Measurements from ENCODE around the gene TGFBR3. TPM values are rescaled to one million over a fixed set of nuclear protein-coding genes. Genes with fewer than 3 reads are reported as not detected.
"Not testable (repeated sequence)": the region's sequence is repeated elsewhere in the genome, so short reads cannot be mapped to it uniquely, and the experiment has no call there.

The TGFBR3 gene
- total RNA-seq, 1 donor from 2014 or later, result 69.2 TPM

DNA sequence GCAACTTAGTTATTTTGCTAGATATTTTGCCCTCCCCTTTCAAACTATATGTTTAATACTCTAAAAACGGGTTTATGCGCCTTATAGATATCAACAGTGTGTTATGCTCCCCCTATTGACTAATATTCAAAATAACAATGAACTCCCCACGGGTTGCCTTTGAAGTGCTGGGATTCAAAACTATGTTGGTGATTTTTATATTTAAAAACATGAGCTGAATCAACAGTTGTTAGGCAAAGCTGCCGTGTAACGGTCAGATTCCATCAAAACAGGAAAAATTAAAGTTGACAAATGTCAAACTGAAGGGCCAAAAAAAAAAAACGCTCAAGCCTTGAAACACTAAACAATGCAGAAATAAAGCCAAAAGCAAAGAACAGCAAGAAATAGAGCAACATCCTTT, 2.5 kb downstream of the TGFBR3 start:
- DNase-seq, result peak; percentile 70

DNA sequence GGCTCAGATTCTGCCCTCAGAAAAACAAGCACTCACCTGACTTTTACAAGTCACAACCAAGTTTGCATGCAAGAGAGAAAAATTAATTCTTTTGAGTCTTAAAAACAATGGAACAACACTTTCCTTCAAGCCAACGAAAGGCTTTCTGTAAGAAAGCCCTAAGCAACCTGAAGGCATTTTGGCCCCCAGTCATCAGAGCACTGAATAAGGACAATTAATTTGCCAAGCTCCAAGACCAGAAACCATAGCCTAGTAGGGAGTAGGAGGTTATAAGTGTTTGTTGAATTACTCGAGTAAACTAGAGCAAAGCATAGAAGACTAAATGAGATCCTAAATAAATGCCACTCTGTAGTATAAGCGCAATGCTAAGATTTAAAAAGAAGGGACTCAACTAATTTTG, 4.7 kb downstream of the TGFBR3 start:
- no peak for DNase-seq

DNA sequence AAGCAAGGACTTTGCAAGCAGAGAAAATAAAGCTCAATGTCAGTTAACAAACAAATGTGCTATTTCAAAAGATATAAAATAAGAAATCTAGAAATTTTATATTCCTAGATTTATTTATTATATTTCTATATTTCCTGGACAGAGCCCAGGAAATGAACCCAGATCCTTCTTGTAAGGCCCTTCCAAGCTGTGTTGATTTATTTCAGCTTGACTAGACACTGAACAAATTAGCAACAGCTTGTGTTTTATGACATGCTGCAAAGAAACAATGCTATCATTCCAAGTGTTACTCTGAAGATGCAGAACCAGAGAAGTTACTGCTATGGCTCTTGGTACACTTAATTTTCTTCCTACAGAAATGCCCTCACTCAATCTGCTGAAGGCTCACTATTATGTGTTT, 6.2 kb downstream of the TGFBR3 start:
- no peak for DNase-seq

DNA sequence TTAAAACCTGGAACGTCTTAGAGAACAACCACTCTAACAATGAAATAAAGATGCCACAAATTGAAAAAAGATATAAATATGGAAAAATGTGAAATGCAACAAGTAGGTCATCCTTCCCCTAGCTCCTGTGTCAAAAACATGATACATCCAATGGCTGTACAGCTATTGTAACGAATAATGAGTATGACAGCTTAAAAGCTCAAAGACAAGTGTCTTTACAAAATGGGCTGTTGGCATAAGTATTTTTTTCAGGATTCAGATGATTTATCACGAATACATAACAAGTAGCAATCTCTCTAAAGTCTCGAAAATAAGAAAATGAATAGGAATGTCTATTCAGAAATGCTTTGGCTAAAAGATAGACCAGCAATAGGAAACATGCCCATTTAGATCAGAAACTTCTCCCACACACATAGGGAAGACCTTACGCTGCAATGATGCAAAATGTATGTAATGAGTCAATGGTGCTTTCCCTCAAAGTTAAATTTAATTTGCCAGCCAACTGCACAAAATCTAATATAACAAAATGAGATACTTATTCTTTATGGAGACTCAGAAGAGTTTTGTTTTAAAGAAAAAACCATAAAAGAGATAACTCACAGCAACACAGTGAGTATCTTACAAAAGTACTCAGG, 8.3 kb downstream of the TGFBR3 start:
- DNase-seq, result no peak

DNA sequence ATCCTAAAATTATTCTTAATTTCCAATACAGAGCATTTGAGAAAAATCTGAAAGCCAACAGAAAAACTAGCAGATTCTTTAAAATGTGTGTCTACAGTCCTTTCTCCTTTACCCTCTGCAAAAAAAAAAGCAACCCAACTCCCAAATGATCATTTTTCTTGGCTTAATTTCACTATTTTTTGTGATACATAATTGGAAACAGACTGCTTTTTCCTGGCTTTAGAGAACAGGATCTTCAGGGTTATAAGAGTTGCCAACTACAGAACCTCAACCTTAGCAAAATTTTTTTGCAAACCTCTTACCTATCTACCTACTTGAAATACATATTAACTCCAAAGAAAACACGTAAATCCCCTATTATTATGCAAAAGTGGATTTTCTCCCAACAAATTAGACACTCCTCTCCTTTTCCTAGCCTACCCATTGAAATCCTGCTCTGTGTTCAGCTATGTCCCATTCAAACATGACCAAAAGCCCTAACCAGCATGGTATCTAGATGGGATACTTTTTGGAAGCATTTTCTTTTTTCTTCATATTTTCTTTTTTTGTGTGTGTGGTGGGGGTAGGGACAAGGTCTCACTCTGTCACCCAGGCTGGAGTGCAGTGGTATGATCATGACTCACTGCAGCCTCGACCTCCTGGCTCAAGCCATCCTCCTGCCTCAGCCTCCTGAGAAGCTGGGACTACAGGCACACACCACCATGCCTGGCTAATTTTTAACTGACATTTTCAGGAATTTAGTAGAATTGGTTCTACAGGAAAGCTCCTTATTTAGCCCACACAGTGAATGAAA, 9.0 kb downstream of the TGFBR3 start:
- peak; percentile 38 for DNase-seq

DNA sequence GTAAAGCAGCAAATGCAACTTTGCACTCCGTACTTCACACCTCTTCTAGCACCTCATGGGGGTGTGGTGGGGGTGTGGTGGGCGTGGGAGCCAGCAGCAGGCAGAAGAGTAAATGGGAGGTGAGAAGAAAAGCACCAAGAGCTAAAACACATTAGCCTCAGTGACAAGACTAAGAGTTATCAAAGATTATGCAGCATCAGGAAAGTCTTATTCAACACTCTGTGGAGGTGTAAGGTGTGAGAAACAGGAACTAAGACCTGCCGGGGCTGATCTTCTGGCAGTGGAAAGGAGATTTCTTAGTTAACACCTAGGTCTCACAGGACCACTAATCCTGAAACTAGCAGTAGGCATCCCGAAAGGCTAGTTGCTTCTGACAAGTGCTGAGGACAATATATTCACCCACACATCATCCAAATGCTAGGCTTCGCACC, 9.9 kb downstream of the TGFBR3 start:
- DNase-seq, result no peak

DNA sequence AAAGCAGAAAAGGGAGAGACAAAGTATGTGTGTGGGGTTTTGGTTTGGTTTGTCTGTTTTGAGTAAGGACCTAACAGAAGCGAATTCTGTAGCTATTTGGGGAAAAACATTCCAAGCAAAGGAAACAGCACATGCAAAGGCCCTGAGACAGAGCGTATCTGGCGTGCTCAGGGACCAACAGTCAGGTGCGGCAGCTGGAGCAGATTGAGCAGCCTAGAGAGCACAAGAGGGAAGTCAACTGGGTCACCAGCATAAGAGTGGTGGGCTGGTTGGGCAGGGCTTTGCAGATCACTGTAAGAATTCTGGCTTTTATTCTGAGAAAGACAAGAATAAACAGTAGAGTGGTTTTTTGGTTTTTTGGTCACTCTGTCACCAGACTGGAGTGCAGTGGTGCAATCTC, 11.8 kb downstream of the TGFBR3 start:
- DNase-seq, result no peak

DNA sequence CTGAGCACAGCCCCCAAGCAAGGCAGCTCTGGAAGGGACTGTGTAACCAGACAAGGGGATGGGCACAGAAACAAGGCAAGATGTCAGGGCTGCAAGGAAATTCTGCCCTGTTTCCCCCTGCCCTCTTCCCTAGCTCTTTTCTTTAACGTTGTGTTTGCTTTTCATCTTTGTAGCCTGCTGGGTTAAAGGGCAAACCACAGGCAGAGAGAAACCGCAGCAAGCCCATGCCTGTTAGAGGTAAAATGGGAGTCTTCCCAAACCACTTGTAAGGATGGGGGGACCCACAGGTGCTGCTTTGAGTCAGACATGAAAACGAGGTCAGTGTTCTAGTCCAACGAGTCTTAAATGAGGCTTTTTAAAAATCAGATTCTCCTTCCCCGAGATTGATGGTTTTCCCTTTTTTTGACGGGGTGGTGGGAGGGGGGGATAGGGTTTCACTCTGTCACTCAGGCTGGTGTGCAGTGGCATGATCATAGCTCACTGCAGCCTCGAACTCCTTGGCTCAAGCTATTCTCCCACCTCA, 13.3 kb downstream of the TGFBR3 start:
- DNase-seq, result no peak

DNA sequence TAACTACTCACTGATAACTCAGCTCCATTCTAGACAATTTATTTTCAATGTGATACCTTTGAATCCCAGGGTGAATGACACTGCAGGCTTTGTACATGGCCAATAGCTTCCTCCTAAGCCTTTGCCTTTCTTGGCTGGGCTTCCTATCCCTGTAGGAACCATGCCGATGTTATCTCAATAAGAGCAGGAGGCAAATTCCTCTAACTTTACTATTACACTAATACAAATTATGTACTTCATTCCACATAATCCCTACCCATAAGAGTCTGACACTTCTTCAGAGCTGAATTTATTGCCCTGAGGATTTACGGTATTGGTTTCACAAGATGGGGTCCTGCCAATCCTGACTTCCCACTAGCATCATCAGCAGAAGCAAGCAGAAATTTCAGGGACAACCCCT, 14.0 kb downstream of the TGFBR3 start:
- DNase-seq, result no peak

DNA sequence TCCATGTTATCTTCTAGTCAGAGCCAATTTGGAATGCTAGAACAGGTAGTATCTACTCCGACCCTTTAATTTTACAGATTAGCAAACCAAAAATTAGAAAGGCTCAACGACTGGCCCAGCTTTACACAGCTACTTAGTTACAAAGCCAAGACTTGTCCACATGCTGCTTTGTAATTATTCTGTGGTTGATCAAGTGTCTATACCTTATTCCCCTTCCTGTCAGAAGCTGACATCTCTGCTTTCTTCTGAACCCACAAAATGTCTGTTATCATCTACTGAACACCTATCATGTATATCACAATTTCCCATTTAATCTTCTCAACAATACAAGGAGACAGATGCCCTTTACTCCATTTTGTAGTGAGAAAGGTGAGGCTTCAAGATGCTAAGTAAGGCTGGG, 15.6 kb downstream of the TGFBR3 start:
- no peak for DNase-seq

DNA sequence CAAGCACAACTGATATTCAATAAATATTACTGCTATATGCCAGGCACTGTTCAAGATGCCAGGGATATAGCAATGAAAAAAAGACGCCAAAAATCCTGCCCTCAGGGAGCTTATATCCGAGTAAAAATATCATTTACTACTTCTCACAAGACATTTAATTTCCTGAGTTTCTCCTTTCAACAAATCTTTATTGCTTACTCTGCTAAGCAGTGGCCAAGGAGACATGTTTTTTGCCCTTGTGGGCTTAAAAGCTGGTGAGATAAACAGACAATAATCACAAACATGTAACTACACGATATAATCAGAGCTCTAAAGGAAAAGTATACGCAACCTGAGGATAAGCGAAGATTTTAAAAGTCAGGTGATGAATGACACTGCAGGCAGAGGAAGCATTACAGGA, 19.5 kb downstream of the TGFBR3 start:
- DNase-seq, result no peak

DNA sequence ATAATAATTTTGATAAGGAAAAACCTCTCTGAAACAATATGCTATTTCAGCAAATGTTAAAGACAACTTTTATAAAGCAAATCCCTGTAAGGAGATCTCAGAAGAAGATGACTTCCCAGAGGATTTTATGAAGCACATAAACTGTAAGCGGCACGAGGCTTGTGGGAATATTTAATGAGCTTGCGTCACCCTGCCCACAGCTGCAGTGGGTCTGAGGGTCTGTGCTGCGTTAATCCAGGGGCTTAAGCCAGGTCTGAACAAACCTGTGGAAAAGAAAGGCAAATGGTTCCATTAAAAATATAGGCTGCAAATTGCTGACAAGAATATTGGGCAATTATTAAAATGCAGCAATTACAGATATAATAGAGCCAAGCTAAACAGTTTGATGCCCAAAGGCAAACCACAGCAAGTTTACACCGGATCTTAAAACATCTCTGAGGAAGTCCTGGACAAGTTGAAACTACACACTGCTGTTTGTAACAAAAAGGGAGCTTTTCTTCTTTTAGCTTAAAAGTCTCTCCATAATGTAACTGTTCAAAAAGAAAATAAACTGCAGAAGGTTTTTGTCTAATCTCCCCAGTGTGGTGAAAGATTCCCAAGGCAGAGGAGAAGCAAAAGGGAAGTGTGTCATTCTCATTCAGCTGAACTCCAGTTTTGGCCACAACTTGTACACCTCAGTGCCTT, 21.8 kb downstream of the TGFBR3 start:
- peak; percentile 61 for DNase-seq

DNA sequence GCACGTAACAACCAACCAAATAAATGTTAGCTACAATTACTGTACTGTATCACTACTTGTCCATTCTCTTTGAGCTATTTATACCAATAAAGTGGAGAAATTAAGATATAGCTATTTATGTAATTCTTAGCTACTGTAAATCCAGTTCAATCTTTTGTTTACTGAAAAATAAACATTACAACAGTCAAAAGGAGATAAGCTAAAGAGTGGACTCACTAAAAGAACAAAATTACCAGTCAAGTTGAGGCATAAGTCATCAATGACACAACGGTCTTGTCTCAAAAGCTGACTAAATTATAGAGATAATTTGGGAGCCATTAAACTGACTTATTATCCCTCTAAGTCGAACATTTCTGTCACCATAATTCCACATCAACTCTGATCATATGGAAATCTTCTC, 22.5 kb downstream of the TGFBR3 start:
- DNase-seq, result no peak

DNA sequence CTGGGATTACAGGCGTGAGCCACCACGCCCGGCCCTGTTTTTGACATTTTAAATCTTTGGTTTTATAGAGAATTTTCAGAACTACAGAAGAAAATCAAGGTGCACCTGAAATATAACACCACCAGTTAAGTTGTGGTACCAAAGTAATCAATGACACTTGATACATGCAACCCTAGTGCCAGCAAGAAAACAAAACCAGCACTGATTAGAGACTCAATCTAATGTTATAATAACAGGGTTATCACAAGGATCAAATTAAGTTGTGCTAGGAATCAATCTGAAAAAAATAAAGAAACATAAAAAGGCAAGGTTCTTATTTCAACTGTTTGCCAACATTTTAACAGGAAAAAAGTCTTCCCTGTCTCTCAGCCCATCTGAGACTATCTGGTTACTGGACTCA, 23.8 kb downstream of the TGFBR3 start:
- DNase-seq, result no peak

DNA sequence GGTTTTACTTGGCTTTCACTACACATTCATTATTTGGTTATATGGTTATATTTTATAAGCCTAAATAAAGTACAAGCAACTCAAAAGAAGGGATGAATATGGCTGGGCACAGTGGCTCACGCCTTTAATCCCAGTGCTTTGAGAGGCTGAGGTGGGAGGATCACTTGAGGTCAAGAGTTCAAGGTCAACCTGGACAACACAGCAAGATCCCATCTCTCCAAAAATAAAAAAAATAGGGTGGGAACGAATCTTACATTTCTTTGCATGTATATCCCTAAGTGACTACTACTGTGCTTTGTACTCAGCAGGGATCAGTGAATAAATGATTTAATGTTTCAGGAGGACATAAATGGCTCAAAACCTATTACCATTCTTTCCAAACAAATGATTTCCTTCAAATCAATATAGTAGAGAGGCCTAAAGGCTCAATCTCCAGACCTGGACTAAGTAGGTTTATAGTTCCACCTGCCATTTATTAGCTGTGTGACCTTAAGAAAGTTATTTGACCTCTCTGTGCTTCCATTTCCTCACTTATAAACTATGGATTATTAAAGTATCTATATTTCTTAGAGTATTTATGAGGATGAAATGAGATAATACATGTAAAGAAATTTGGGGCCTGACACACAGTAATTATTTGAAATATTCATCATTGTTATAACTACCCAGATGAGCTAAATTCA, 28.3 kb downstream of the TGFBR3 start:
- DNase-seq, result no peak

DNA sequence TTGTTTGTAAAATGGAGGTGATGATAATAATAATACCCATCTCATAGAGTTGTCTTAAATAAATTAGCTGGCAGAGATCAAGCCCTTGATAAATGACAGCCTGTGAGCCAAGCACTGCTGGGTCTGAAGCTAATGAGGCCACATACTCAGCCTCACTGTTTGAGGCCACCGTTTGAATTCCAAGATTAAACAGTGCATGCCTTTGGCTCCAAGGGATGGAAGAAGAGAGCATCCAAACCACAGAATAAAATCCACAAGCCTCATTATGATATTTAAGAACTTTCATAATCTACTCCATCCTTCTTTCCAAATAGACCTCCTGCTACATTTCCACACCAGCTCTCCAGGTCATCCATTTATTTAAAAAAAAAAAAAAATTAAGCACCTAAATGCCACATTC, 29.0 kb downstream of the TGFBR3 start:
- DNase-seq, result no peak

DNA sequence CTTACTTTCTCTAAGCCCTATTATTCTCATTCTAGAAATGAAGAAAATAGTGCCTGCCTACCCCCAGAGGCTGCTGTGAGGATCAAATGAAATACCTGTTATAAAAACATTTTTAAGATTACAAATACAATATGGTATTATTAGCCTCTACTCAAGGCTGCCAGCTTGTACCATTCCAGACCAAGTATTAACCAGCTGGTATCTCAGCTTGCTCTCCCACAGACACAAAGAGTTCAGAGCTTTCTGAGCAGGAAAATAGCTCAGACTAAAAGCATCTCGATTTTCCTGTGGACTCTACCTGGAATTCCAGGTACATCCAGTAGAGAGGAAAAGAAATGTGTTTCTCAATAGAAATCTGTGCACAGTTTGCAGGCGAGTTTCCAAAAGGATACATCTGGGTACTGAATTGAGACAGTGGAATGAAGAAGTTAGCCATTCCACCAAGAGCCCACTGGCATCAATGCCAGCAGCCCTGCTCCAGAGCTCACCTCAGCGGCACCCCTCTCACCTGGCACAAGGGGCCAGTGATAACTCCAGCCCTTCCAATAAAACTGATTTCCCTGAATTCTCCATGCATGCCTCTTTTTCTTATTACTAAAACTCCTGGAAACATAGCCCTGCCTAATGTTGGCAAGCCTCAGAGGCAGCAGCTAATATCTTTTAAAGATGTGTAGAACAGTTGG, 31.0 kb downstream of the TGFBR3 start:
- no peak for DNase-seq

DNA sequence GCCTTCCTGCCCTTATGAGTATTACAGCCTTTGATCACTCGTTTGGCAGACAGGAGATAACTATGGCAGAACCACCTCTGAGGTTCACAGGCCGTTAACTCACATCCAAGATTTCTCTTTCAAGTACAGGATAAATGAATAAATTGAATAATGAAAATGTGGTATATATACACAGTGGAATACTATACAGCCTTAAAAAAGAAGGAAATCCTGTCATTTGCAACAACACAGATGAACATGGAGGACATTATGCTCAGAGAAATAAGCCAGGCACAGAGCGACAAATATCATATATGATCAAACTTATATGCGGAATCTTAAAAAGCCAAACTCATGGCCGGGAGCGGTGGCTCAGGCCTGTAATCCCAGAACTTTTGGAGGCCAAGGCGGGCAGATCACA, 32.6 kb downstream of the TGFBR3 start:
- DNase-seq, result no peak

DNA sequence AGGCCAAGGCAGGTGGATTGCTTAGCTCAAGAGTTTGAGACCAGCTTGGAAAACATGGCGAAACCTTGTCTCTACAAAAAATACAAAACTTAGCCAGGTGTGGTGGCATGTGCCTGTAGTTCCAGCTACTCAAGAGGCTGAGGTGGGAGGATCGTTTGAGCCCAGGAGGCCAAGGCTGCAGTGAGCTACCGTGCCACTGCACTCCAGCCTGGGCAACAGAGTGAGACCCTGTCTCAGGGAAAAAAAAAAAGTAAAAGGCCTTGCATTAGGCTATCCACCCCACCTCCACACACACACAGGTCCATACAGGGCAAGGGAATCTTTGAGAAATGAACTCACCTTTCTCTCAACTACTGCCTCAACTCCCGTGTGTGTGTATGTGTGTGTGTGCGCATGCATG, 33.9 kb downstream of the TGFBR3 start:
- not testable (repeated sequence) for DNase-seq

DNA sequence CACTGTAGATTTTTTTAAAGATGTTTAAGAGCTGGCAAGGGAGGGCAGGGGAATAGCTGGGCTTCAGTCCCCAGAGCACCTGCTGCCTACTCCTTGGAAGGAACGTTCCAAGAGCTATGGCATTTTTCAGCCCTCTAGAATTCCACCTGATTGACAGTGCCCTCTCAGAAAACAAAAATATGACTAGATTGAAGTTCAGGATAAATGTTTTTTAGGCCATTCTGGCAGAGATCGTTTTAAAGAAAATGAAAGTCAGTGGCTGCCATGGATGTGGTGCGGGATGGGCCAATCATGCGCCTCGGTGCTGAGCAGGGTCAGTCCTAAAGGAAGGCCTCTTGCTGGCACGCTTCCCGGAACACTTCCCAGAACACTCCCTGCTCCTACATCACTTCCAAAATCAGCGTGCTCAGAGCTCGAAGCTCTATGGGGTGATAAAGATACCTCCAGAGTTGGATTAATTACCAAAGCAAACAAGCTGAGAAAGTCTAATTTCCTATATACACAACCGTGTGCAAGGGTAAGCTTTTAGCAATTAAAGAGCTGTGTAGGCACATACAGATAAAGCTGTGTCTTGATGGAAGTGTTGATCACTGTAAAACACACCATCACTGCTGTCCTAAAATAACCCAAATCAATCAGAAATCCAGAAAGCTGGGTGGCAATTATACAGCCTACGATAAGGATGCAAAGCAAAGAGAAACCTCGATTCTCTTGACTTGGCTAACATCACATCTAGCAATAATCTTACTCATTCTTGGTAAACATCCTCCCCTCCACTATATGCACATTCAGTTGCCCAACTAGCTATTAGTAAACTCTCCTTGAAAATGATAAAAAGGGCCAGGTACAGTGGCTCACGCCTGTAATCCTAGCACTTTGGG, 34.6 kb downstream of the TGFBR3 start:
- peak; percentile 95 for DNase-seq

DNA sequence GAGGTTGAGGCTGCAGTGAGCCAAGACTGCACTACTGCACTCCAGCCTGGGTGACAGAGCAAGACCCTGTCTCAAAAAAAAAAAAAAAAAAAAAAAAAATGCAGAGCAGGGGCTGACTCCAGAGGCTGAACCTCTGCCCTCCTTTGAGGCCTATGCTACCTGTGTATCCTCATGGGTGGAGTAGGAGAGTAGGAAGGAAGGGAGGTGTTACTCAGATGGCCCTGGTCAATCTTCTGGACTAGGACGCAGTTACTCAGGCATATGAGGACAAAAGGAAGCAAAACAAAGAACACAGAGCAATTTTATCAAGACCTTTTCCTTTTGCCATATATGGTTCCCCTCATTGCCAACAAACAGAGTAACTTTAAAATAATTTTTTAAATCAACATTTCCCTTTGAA, 35.2 kb downstream of the TGFBR3 start:
- no peak for DNase-seq
